Panc1 (cell line): ENCODE results near the gene PIK3R6. TPM values are rescaled to one million over a fixed set of nuclear protein-coding genes. Genes with fewer than 3 reads are reported as not detected.

Experiments used
- ATAC-seq: fragments of 200-7000 bp; cut with Tn5 transposase; 2 replicates; pipeline ENCODE4 v1.9.1; 2020; ENCODE audit warnings: mild to moderate bottlenecking, moderate library complexity
- BruUV-seq: library from RNA; stranded (reverse); fragments of 400-500 nt; replicated peaks from 2 replicates; lab custom pipeline; 2021; lab: Mats Ljungman, UMichigan
- CTCF ChIA-PET: fragments of 300-600 bp; sonication (Branson Sonifier 250); formaldehyde crosslinking; loops from one replicate; lab custom pipeline; 2022; ENCODE audit warnings: antibody characterized with exemption; lab: Charles Lee
- POLR2A ChIA-PET: fragments of 300-600 bp; sonication (Branson Sonifier 250); formaldehyde crosslinking; loops from one replicate; lab custom pipeline; 2022; ENCODE audit warnings: antibody characterized with exemption; lab: Charles Lee
- DNase-seq: peaks from one replicate; pipeline ENCODE4 v3.0.0-alpha.2; 2010; ENCODE audit warnings: low read depth, low spot score
- H3K27ac ChIP-seq: 2 replicates; pipeline ENCODE4 v1.5.1; 2011; ENCODE audit warnings: mild to moderate bottlenecking, low read length, inconsistent platforms
- H3K27me3 ChIP-seq: fragments of 200-500 bp; sonication (Bioruptor generic); 2 replicates; pipeline ENCODE4 v1.6.0; 2014; ENCODE audit warnings: low read length, inconsistent platforms; ENCODE audit not compliant: control insufficient read depth, insufficient read depth
- H3K36me3 ChIP-seq: fragments of 200-500 bp; sonication (Bioruptor generic); 2 replicates; pipeline ENCODE4 v1.5.1; 2014; ENCODE audit warnings: inconsistent platforms, mild to moderate bottlenecking, low read length, moderate library complexity; ENCODE audit not compliant: control insufficient read depth, insufficient read depth
- H3K4me1 ChIP-seq: 2 replicates; pipeline ENCODE4 v1.5.1; 2011; ENCODE audit warnings: inconsistent platforms, mild to moderate bottlenecking, low read length, moderate library complexity; ENCODE audit not compliant: control insufficient read depth, insufficient read depth
- H3K4me3 ChIP-seq, 2 experiments: 2 replicates each; pipeline ENCODE4 v1.5.1; 2011 to 2012; ENCODE audit warnings: low read depth in 2 of 2, low read length in 2 of 2, mild to moderate bottlenecking in 2 of 2, inconsistent platforms in 1 of 2, moderate library complexity in 1 of 2
- H3K9me3 ChIP-seq: fragments of 200-500 bp; sonication (Bioruptor generic); 2 replicates; pipeline ENCODE4 v1.5.1; 2014; ENCODE audit warnings: low read depth, mild to moderate bottlenecking, inconsistent platforms, low read length, moderate library complexity; ENCODE audit not compliant: control insufficient read depth, insufficient read depth
- POLR2AphosphoS5 ChIP-seq: IDR thresholded peaks from 2 replicates; pipeline ENCODE4 v1.6.1; 2012; ENCODE audit warnings: mild to moderate bottlenecking, low read depth, low read length, moderate library complexity
- SIN3A ChIP-seq: IDR thresholded peaks from 2 replicates; pipeline ENCODE4 v1.6.1; 2012; ENCODE audit warnings: low read depth, mild to moderate bottlenecking, low read length, moderate library complexity, borderline replicate concordance; ENCODE audit not compliant: insufficient read depth
- TCF7L2 ChIP-seq: IDR thresholded peaks from 2 replicates; pipeline ENCODE4 v1.6.1; 2011; ENCODE audit warnings: mild to moderate bottlenecking, low read depth, low read length, inconsistent platforms
- in situ Hi-C: cut with HindIII; loops from 2 replicates; pipeline ENCODE4 v1.10.0; 2016; ENCODE audit warnings: low sequenced_read_pairs, low pct_unique_long_range_greater_than_20kb
- intact Hi-C: fragments of 100-400 bp; cut with micrococcal nuclease; formaldehyde crosslinking; loops from one replicate; pipeline ENCODE4 v1.10.0; 2022; ENCODE audit not compliant: unreplicated experiment
- total RNA-seq: library from RNA; stranded (reverse); gene quantifications from one replicate; pipeline ENCODE4 v1.2.1, GENCODE V29; 2021; ENCODE audit not compliant: unreplicated experiment
- TF ChIP-seq, protein P1 (sequence below), 2 experiments: IDR thresholded peaks; 2 replicates each; pipeline ENCODE4 v1.6.1; 2011 to 2012; ENCODE audit warnings: low read depth in 2 of 2, control low read depth in 1 of 2, low read length in 1 of 2, mild to moderate bottlenecking in 1 of 2, moderate library complexity in 1 of 2; ENCODE audit not compliant: insufficient read depth in 1 of 2
- TF ChIP-seq, protein P2 (sequence below): fragments of 450-650 bp; IDR thresholded peaks from 2 replicates; pipeline ENCODE4 v1.5.1; 2017; ENCODE audit warnings: mild to moderate bottlenecking

Gene PIK3R6
- total RNA-seq, 1 experiment from 2014 or later, result not detected

DNA sequence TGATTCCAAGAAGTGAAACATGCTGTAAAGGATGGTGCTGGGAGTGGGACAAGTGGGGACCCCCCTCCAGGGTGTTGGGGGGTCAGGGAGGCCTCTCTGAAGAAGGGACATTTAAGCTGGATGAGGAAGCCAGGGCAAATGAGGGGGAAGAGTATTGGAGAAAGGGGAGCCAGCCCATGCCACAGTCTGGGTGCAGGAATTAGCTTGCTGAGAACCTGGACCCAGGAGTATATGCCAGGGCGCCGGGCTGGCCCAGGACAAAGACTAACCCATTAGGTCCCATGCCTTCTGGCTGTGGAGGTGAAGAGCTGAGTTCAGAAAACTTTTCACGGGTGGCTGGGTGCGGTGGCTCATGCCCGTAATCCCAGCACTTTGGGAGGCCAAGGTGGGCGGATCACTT lies 45.6 kb upstream of the PIK3R6 start:
- CTCF ChIA-PET, result no interaction called here
- H3K9me3 ChIP-seq, result no peaks in the 10 kb centered on the region
- no peak for ATAC-seq
- intact Hi-C loops (no loop called here), in situ Hi-C loops (no loop called here)
- no peaks in the 10 kb centered on the region for H3K27me3 ChIP-seq
- DNase-seq, result no peak
- H3K4me1 ChIP-seq, result no peaks in the 10 kb centered on the region
- no peak overlapping the region for H3K27ac ChIP-seq
- BruUV-seq, result no TSS peak
- H3K36me3 ChIP-seq, result no peaks in the 10 kb centered on the region
- H3K4me3 ChIP-seq, result no peak overlapping the region
- POLR2A ChIA-PET, result no interaction called here
- TF ChIP-seq, protein P1, sequence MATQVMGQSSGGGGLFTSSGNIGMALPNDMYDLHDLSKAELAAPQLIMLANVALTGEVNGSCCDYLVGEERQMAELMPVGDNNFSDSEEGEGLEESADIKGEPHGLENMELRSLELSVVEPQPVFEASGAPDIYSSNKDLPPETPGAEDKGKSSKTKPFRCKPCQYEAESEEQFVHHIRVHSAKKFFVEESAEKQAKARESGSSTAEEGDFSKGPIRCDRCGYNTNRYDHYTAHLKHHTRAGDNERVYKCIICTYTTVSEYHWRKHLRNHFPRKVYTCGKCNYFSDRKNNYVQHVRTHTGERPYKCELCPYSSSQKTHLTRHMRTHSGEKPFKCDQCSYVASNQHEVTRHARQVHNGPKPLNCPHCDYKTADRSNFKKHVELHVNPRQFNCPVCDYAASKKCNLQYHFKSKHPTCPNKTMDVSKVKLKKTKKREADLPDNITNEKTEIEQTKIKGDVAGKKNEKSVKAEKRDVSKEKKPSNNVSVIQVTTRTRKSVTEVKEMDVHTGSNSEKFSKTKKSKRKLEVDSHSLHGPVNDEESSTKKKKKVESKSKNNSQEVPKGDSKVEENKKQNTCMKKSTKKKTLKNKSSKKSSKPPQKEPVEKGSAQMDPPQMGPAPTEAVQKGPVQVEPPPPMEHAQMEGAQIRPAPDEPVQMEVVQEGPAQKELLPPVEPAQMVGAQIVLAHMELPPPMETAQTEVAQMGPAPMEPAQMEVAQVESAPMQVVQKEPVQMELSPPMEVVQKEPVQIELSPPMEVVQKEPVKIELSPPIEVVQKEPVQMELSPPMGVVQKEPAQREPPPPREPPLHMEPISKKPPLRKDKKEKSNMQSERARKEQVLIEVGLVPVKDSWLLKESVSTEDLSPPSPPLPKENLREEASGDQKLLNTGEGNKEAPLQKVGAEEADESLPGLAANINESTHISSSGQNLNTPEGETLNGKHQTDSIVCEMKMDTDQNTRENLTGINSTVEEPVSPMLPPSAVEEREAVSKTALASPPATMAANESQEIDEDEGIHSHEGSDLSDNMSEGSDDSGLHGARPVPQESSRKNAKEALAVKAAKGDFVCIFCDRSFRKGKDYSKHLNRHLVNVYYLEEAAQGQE (IDR thresholded peaks at IDR 0.05; ENCODE audit: insufficient read depth in 1 of 2, low read depth in 2 of 2, low read length in 1 of 2), result no peak
- TF ChIP-seq, protein P2, sequence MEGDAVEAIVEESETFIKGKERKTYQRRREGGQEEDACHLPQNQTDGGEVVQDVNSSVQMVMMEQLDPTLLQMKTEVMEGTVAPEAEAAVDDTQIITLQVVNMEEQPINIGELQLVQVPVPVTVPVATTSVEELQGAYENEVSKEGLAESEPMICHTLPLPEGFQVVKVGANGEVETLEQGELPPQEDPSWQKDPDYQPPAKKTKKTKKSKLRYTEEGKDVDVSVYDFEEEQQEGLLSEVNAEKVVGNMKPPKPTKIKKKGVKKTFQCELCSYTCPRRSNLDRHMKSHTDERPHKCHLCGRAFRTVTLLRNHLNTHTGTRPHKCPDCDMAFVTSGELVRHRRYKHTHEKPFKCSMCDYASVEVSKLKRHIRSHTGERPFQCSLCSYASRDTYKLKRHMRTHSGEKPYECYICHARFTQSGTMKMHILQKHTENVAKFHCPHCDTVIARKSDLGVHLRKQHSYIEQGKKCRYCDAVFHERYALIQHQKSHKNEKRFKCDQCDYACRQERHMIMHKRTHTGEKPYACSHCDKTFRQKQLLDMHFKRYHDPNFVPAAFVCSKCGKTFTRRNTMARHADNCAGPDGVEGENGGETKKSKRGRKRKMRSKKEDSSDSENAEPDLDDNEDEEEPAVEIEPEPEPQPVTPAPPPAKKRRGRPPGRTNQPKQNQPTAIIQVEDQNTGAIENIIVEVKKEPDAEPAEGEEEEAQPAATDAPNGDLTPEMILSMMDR, result no peak
- TF ChIP-seq SIN3A, result no peak
- no peak for TF ChIP-seq TCF7L2
- TF ChIP-seq POLR2AphosphoS5, result no peak

DNA sequence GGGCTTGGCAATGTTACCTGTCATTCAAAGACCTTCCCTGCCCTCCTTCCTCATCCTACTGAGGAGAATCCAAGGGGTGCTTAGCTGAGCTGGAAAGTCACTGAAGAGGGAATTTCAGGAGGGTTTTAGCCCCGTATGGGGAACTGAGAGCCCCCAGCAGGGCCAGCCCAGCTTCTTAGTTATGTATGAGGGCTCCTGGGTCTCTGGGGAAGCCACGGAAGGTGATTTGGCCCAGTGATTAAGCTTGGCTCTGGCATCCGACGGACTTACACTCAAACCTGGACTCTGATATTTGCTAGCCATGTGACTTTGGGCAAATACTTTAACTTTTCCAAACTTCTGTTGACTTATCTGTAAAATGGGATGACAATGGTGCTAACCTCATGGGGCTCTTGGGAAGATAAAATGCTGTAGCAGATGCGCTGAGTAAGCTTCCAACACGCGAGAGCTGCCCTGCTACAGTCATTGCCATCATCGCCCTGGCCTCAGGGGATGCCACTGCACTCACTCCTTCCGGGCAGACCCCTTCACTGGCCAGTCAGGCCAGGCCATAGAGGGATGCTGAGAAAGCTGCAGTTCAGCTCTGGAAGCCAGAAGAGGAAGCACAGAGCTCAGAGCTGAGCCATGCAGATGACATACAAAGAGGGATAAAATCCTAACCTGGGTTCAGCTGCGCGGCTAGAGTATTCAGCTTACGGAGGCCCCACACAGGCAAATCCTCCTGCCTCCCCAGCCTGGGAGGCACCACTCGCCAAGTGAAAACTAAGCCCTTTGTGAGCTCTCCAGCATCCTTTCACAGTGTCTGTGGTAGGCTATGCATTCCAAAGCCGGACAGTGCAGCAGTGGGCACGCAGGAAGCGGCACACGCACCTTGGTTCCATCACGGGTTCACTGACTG lies 44.9 kb upstream of the PIK3R6 start:
- in situ Hi-C loops (no loop called here), intact Hi-C loops (no loop called here)
- CTCF ChIA-PET, result no interaction called here
- POLR2A ChIA-PET, result no interaction called here
- H3K36me3 ChIP-seq, result no peaks in the 10 kb centered on the region
- H3K9me3 ChIP-seq, result no peaks in the 10 kb centered on the region
- no peaks in the 10 kb centered on the region for H3K27me3 ChIP-seq
- no TSS peak for BruUV-seq
- H3K27ac ChIP-seq, result no peak overlapping the region
- ATAC-seq (no peak), DNase-seq (no peak)
- TF ChIP-seq, protein P2, result no peak
- no peak for TF ChIP-seq SIN3A
- TF ChIP-seq, protein P1 (IDR thresholded peaks at IDR 0.05; ENCODE audit: insufficient read depth in 1 of 2, low read depth in 2 of 2, low read length in 1 of 2), result no peak
- TF ChIP-seq POLR2AphosphoS5, result no peak
- TF ChIP-seq TCF7L2, result no peak
- no peak overlapping the region for H3K4me3 ChIP-seq
- no peaks in the 10 kb centered on the region for H3K4me1 ChIP-seq
